ENCODE results near the gene ADRM1.

DNA sequence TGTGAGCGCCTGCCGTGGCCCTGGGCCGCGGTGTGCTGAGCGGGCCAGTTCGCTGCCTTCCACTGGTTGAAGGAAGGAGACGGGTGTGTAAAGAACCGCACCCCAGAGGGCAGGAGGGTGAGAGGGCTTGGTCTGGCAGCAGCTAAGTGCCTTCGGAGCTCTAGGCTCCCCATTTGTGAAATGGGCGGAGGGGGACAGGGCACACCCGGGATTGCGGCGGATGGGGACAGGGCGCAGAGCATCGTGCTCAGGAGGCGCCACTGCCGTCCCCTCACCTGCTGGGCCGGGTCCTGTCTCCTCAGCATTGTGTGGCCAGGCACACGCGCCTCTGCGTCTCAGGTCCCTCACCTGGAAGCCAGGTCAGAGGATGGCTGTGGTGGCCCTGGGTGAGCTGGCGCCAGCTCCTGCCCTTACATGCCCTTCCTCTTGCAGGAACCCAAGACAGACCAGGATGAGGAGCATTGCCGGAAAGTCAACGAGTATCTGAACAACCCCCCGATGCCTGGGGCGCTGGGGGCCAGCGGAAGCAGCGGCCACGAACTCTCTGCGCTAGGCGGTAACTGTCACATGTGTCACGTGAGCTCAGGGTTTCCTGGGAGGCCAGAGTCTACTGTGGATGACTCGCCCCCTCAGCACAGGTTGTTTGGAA is 3.1 kb downstream of the ADRM1 start:
- TF ChIP-seq, protein P1, sequence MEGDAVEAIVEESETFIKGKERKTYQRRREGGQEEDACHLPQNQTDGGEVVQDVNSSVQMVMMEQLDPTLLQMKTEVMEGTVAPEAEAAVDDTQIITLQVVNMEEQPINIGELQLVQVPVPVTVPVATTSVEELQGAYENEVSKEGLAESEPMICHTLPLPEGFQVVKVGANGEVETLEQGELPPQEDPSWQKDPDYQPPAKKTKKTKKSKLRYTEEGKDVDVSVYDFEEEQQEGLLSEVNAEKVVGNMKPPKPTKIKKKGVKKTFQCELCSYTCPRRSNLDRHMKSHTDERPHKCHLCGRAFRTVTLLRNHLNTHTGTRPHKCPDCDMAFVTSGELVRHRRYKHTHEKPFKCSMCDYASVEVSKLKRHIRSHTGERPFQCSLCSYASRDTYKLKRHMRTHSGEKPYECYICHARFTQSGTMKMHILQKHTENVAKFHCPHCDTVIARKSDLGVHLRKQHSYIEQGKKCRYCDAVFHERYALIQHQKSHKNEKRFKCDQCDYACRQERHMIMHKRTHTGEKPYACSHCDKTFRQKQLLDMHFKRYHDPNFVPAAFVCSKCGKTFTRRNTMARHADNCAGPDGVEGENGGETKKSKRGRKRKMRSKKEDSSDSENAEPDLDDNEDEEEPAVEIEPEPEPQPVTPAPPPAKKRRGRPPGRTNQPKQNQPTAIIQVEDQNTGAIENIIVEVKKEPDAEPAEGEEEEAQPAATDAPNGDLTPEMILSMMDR (IDR thresholded peaks at IDR 0.05; ENCODE audit: low read depth, low read length, poor library complexity, severe bottlenecking), result no peak
- TF ChIP-seq EZH2phosphoT487 (IDR thresholded peaks at IDR 0.05; ENCODE audit: borderline replicate concordance, low read length), result no peak

Measured in DOHH2 (cell line).